SK-N-MC (cell line): ENCODE data around the gene DYNC2H1.

Experiments used
- EZH2 ChIP-seq: fragments of 200-600 bp; sonication (generic); IDR thresholded peaks from one replicate; pipeline ENCODE4 v1.6.1; 2017; ENCODE audit warnings: antibody characterized with exemption
- FOXP2 ChIP-seq: optimal IDR thresholded peaks from 2 replicates; pipeline ENCODE3; 2011; ENCODE audit warnings: mild to moderate bottlenecking, moderate library complexity; ENCODE audit not compliant: insufficient read depth; ENCODE audit errors: extremely low read length, control extremely low read depth
- POLR2AphosphoS5 ChIP-seq: IDR thresholded peaks from 2 replicates; pipeline ENCODE4 v1.6.1; 2012; ENCODE audit warnings: mild to moderate bottlenecking, low read depth, low read length, borderline replicate concordance

DNA sequence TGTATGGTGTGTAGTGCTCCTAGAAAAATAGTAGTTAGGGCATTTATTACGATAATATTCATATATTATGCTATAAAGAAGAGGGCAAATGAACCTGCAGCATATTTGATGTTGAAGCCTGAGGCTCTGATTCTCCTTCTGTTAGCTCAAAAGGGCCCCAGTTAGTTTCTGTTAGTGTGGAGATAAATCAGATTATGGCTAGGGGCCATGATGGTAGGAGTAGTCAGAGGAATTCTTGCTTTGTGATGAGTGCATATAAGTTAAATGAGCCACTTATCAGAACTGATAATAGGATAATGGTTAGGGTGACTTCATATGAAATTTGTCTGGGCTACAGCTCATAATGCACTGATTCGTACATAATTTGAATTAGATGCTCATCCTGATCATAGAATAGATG, 298.4 kb downstream of the DYNC2H1 start:
- TF ChIP-seq POLR2AphosphoS5 (no peak), EZH2 (no peak), FOXP2 (no peak)
